Stomach (tissue), 4 donors: ENCODE data around the gene ZYX.

ENCODE experiments used
- POLR2A ChIP-seq, 4 donors: fragments of 450-650 bp; IDR thresholded peaks; one replicate each; pipeline ENCODE4 v1.6.1; 2016; ENCODE audit warnings: antibody characterized with exemption in 4 of 4, control low read depth in 2 of 4, mild to moderate bottlenecking in 1 of 4, moderate library complexity in 1 of 4
- POLR2AphosphoS5 ChIP-seq, 3 donors: sonication (generic); formaldehyde crosslinking; IDR thresholded peaks; one replicate each; pipeline ENCODE4 v1.6.1; 2016; ENCODE audit warnings: antibody characterized with exemption in 3 of 3
- TF ChIP-seq, protein P1 (sequence below), 7 experiments: fragments of 450-650 bp in 4 of 7; fragments of 200-600 bp in 3 of 7; sonication (generic) in 3 of 7; IDR thresholded peaks; one replicate each; pipeline ENCODE4 v1.5.1; 2016 to 2019; ENCODE audit warnings: antibody characterized with exemption in 7 of 7, control low read depth in 2 of 7, mild to moderate bottlenecking in 1 of 7

DNA sequence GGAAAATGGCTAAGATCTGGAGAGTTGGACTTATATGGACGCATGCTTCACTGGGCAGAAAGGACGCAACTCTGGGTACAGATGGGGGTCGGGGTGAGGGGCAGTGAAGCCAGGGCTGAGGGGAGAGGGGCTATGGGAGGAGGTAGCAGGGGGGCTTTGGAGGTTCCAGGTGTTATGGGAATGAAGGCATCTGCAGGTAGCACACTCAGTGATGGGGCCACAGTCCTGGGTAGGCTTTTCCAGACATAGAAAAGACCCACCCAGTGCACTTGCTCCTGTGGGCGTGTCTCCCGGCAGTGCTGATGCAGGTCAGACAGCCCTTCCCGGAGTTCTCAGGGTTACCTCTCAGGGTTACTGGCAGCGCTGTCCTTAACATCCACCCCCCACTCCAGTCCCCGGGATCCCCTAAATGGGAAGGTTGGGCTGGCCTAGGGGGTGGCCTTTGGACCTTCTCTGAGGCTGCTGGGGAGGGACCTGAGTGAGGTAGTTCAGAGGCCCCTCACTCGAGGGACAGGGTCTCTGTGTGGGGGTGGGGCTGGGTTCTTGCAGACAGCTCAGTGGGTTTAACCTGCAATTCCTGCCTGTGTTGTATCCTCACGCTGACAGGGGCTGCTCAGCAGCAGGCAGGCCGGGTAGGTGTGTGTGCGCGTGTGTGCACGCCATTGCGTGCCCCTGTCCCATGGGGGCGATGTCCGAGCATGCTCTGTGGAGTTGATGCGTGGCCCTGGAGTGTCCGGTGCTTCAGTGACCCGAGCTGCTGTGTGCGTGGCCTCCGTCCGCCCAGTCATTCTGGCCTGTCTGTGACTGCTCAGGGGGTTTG is 6.2 kb downstream of the ZYX start:
- TF ChIP-seq, protein P1, sequence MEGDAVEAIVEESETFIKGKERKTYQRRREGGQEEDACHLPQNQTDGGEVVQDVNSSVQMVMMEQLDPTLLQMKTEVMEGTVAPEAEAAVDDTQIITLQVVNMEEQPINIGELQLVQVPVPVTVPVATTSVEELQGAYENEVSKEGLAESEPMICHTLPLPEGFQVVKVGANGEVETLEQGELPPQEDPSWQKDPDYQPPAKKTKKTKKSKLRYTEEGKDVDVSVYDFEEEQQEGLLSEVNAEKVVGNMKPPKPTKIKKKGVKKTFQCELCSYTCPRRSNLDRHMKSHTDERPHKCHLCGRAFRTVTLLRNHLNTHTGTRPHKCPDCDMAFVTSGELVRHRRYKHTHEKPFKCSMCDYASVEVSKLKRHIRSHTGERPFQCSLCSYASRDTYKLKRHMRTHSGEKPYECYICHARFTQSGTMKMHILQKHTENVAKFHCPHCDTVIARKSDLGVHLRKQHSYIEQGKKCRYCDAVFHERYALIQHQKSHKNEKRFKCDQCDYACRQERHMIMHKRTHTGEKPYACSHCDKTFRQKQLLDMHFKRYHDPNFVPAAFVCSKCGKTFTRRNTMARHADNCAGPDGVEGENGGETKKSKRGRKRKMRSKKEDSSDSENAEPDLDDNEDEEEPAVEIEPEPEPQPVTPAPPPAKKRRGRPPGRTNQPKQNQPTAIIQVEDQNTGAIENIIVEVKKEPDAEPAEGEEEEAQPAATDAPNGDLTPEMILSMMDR (IDR thresholded peaks at IDR 0.05), result no peak
- TF ChIP-seq POLR2A (IDR thresholded peaks at IDR 0.05) (no peak), POLR2AphosphoS5 (IDR thresholded peaks at IDR 0.05) (no peak)
